OCI-LY3 (cell line): ENCODE results near the gene PRSS8.

Experiments used
- EZH2phosphoT487 ChIP-seq: fragments of 200-600 bp; shearing (Covaris generic); IDR thresholded peaks from 2 replicates; pipeline ENCODE4 v1.6.1; 2018; ENCODE audit warnings: antibody characterized with exemption, mixed run types, low read depth
- TF ChIP-seq, protein P1 (sequence below): fragments of 200-600, 300-600 bp; sonication (generic); IDR thresholded peaks from 2 replicates; pipeline ENCODE4 v1.5.1; 2014; ENCODE audit warnings: antibody characterized with exemption, low read length, low read depth

DNA sequence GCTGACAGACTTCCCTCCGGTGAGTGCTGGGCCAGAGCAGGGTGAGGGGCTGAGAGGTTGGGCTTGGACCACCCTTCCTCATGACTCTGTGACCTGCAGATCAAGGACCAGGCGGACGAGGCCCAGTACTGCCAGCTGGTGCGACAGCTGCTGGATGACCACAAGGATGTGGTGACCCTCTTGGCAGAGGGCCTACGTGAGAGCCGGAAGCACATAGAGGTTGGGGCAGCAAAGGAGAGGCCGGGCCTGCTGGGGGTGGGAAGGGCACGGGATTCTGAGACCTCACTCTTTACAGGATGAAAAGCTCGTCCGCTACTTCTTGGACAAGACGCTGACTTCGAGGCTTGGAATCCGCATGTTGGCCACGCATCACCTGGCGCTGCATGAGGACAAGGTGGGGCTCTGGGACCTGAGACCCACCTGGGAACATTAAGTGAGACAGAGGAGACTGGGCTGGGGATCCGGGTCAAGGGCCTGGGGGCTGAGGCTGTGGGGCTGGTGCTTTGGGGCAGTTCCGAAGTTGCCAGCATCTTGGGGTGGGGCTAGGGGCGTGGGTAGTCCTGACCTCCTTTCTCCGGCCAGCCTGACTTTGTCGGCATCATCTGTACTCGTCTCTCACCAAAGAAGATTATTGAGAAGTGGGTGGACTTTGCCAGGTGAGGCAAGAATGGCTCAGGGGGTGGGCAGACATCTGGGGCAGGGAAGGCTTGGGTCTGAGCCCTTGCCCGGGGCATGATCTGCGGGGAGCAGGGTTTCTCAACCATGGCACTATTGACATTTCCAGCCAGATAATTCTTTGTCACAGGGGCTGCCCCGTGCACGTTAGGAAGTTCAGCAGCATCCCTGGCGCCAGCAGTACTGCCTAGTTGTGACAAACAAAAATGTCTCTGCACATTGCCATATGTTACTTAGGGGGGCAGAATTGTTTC, 25.2 kb downstream of the PRSS8 start:
- TF ChIP-seq EZH2phosphoT487 = no peak
- TF ChIP-seq, protein P1, sequence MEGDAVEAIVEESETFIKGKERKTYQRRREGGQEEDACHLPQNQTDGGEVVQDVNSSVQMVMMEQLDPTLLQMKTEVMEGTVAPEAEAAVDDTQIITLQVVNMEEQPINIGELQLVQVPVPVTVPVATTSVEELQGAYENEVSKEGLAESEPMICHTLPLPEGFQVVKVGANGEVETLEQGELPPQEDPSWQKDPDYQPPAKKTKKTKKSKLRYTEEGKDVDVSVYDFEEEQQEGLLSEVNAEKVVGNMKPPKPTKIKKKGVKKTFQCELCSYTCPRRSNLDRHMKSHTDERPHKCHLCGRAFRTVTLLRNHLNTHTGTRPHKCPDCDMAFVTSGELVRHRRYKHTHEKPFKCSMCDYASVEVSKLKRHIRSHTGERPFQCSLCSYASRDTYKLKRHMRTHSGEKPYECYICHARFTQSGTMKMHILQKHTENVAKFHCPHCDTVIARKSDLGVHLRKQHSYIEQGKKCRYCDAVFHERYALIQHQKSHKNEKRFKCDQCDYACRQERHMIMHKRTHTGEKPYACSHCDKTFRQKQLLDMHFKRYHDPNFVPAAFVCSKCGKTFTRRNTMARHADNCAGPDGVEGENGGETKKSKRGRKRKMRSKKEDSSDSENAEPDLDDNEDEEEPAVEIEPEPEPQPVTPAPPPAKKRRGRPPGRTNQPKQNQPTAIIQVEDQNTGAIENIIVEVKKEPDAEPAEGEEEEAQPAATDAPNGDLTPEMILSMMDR = no peak
